ENCODE data around the gene WNT9A.

Gene WNT9A

GRCh38 chr1:227907439-227908015 is 40.2 kb downstream of the WNT9A start:
- DNase-seq, result no peak

GRCh38 chr1:227906550-227907071 is 41.1 kb downstream of the WNT9A start:
- no peak for DNase-seq

GRCh38 chr1:227905573-227906487 is 41.9 kb downstream of the WNT9A start:
- no peak for DNase-seq

GRCh38 chr1:227904541-227905335 is 43.0 kb downstream of the WNT9A start:
- DNase-seq, result no peak

- no peak for DNase-seq
These were observed 43.9 kb downstream of the WNT9A start for GRCh38 chr1:227903614-227904501.

GRCh38 chr1:227903061-227903521 is 44.6 kb downstream of the WNT9A start:
- no peak for DNase-seq

- no peak for DNase-seq
These were observed 45.1 kb downstream of the WNT9A start for GRCh38 chr1:227902641-227902990.

GRCh38 chr1:227901906-227902640 is 45.7 kb downstream of the WNT9A start:
- DNase-seq, result no peak

- DNase-seq, result no peak
These were observed 46.4 kb downstream of the WNT9A start for GRCh38 chr1:227901239-227901905.

GRCh38 chr1:227900571-227901051 is 47.1 kb downstream of the WNT9A start:
- DNase-seq, result no peak

GRCh38 chr1:227899820-227900449 is 47.8 kb downstream of the WNT9A start:
- DNase-seq, result no peak

GRCh38 chr1:227899141-227899819 is 48.5 kb downstream of the WNT9A start:
- DNase-seq, result no peak

GRCh38 chr1:227898502-227899140 is 49.1 kb downstream of the WNT9A start:
- DNase-seq, result no peak

GRCh38 chr1:227897704-227898438 is 49.9 kb downstream of the WNT9A start:
- DNase-seq, result no peak

- DNase-seq, result no peak
These were observed 50.7 kb downstream of the WNT9A start for GRCh38 chr1:227896710-227897655.

- no peak for DNase-seq
These were observed 51.7 kb downstream of the WNT9A start for GRCh38 chr1:227895828-227896685.
